ENCODE results near the gene CHST8.

Gene CHST8

GRCh38 chr19:33749016-33749415 lies 127.3 kb downstream of the CHST8 start:
- DNase-seq = no peak

- DNase-seq = no peak
Measured at GRCh38 chr19:33749619-33750175, 127.9 kb downstream of the CHST8 start.

- DNase-seq = no peak
Measured at GRCh38 chr19:33750587-33751435, 129.1 kb downstream of the CHST8 start.

GRCh38 chr19:33751436-33751770 lies 129.7 kb downstream of the CHST8 start:
- no peak for DNase-seq

- no peak for DNase-seq
Measured at GRCh38 chr19:33752018-33752800, 130.5 kb downstream of the CHST8 start.

- no peak for DNase-seq
Measured at GRCh38 chr19:33752945-33753344, 131.2 kb downstream of the CHST8 start.

GRCh38 chr19:33754361-33754760 lies 132.6 kb downstream of the CHST8 start:
- DNase-seq = no peak

- no peak for DNase-seq
Measured at GRCh38 chr19:33755099-33756035, 133.6 kb downstream of the CHST8 start.

- DNase-seq = no peak
Measured at GRCh38 chr19:33756177-33756576, 134.4 kb downstream of the CHST8 start.

- DNase-seq = no peak
Measured at GRCh38 chr19:33758541-33759013, 136.8 kb downstream of the CHST8 start.

- no peak for DNase-seq
Measured at GRCh38 chr19:33759356-33759755, 137.6 kb downstream of the CHST8 start.

GRCh38 chr19:33763633-33764371 lies 142.0 kb downstream of the CHST8 start:
- DNase-seq = no peak

GRCh38 chr19:33766623-33767022 lies 144.9 kb downstream of the CHST8 start:
- DNase-seq = no peak

- peak; percentile 40 for DNase-seq
Measured at GRCh38 chr19:33767898-33768413, 146.2 kb downstream of the CHST8 start.

GRCh38 chr19:33769208-33769607 lies 147.5 kb downstream of the CHST8 start:
- DNase-seq = no peak

- no peak for DNase-seq
Measured at GRCh38 chr19:33770107-33770506, 148.4 kb downstream of the CHST8 start.

- peak; percentile 52 for DNase-seq
Measured at GRCh38 chr19:33771384-33772101, 149.8 kb downstream of the CHST8 start.

- DNase-seq = no peak
Measured at GRCh38 chr19:33772102-33772857, 150.5 kb downstream of the CHST8 start.

GRCh38 chr19:33772858-33773180 lies 151.1 kb downstream of the CHST8 start:
- no peak for DNase-seq

All from fibroblast of upper back skin (primary cell).